ENCODE data around the gene ZNF787. TPM values are rescaled to one million over a fixed set of nuclear protein-coding genes. Genes with fewer than 3 reads are reported as not detected.
A peak's percentile ranks its signal among the peaks of the same experiment; 100 is the strongest.

ZNF787 gene
- total RNA-seq, 4 donors from 2014 or later: 7.8 to 21.3 (median 14.2) TPM

- DNase-seq: no peak
- no peak overlapping the region for H3K4me3 ChIP-seq (replicated peaks in 1 of 3)
- intact Hi-C loops (cut with DNase I): no loop called here
- WGBS, 2 donors: 89 to 95% methylated on average over 10 of the region's 10 CpGs
- TF ChIP-seq CTCF (IDR thresholded peaks at IDR 0.05) (no peak), POLR2A (IDR thresholded peaks at IDR 0.05) (no peak)
- H3K27ac ChIP-seq: no peak overlapping the region
- H3K4me1 ChIP-seq: peaks cover 7 to 9% of the 10 kb centered on the region in 2 donors
- no peaks in the 10 kb centered on the region for H3K9me3 ChIP-seq
- no peaks in the 10 kb centered on the region for H3K27me3 ChIP-seq
- H3K36me3 ChIP-seq: peaks cover 3 to 4% of the 10 kb centered on the region in 2 donors
Measured at GRCh38 chr19:56085571-56086275, 35.4 kb downstream of the ZNF787 start.

GRCh38 chr19:56084835-56085536 lies 36.1 kb downstream of the ZNF787 start:
- no peak for TF ChIP-seq CTCF (IDR thresholded peaks at IDR 0.05)
- TF ChIP-seq POLR2A (IDR thresholded peaks at IDR 0.05): no peak
- no peak overlapping the region for H3K27ac ChIP-seq
- no peaks in the 10 kb centered on the region for H3K9me3 ChIP-seq
- peaks cover 3 to 4% of the 10 kb centered on the region in 2 donors for H3K36me3 ChIP-seq
- no peak for DNase-seq
- H3K4me3 ChIP-seq (replicated peaks in 1 of 3): no peak overlapping the region
- intact Hi-C loops (cut with DNase I): no loop called here
- H3K4me1 ChIP-seq: peaks cover 7 to 10% of the 10 kb centered on the region in 2 donors
- WGBS, 2 donors: 74 to 77% methylated on average over 15 to 18 of the region's 18 CpGs
- H3K27me3 ChIP-seq: no peaks in the 10 kb centered on the region

GRCh38 chr19:56083668-56084067 lies 37.4 kb downstream of the ZNF787 start:
- DNase-seq: no peak
- Histone ChIP-seq H3K27me3 (no peaks in the 10 kb centered on the region), H3K4me3 (replicated peaks in 1 of 3) (no peak overlapping the region), H3K9me3 (no peaks in the 10 kb centered on the region), H3K36me3 (peaks cover 3 to 4% of the 10 kb centered on the region in 2 donors), H3K4me1 (peaks cover 7 to 10% of the 10 kb centered on the region in 2 donors), H3K27ac (no peak overlapping the region)
- no peak for TF ChIP-seq POLR2A (IDR thresholded peaks at IDR 0.05)
- TF ChIP-seq CTCF (IDR thresholded peaks at IDR 0.05): no peak
- intact Hi-C loops (cut with DNase I): no loop called here
- 46 to 66% methylated on average over 9 of the region's 9 CpGs for WGBS, 2 donors

- WGBS, 2 donors: 3 to 4% methylated on average over 21 to 29 of the region's 36 CpGs
- Histone ChIP-seq H3K4me1 (peaks cover 7 to 10% of the 10 kb centered on the region in 2 donors), H3K27me3 (no peaks in the 10 kb centered on the region), H3K36me3 (no peaks in the 10 kb centered on the region), H3K27ac (no peak overlapping the region), H3K4me3 (replicated peaks in 1 of 3) (peak overlapping the region in 2 of 3 donors; percentile 6 to 31), H3K9me3 (no peaks in the 10 kb centered on the region)
- intact Hi-C loops (cut with DNase I): no loop called here
- TF ChIP-seq CTCF (IDR thresholded peaks at IDR 0.05): peak in 4 of 6 experiments; percentile 46 to 63 (median 56)
- TF ChIP-seq POLR2A (IDR thresholded peaks at IDR 0.05): no peak
- DNase-seq: peak; percentile 82 to 85
Measured at GRCh38 chr19:56080669-56081401, 40.3 kb downstream of the ZNF787 start.

All from thyroid gland (tissue), 4 donors.